Measurements from ENCODE around the gene HRH3. TPM values are rescaled to one million over a fixed set of nuclear protein-coding genes. Genes with fewer than 3 reads are reported as not detected.

Gene HRH3
- polyA plus RNA-seq, 1 donor from 2014 or later: 2.8 TPM

DNA sequence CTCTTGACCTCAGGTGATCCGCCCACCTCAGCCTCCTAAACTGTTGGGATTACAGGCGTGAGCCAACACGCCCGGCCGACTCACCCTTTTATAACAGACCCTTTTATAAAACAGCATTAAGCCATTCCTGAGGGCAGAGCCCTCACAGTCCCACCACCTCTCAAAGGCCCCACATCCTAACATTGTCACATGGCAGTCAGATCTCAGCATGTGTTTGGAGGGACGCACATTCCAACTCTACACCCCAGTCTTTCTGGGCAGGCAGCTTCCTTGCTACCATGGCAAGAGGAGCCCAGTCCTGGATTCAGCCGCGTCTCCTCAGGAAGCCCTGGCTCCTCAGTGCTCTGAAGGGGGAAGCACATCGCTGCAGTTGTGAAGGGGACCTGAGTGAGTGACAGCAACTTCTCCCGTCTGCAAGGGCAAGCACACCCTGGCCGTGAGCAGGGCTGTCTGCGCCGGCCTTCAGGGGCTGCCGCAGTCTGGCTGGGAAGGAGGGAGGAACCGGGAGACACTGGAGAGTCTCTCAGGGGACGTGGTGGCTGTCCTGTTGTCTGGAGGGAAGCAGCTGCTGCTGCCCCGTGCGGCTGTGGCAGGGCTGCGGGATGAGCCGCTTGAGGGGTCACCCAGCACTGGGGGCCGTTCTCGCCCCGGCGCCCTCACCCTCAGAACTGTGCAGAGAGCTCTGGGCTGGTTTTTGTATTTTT, 34.1 kb upstream of the HRH3 start:
- Histone ChIP-seq H3K4me3 (ENCODE audit: low read length) (no peak overlapping the region), H3K36me3 (ENCODE audit: insufficient read depth, low read length) (no peaks in the 10 kb centered on the region), H2AFZ (ENCODE audit: low read depth, low read length) (no peak overlapping the region), H3K9ac (ENCODE audit: low read length) (no peak overlapping the region), H3K4me2 (ENCODE audit: low read length) (no peak overlapping the region), H3K9me2 (ENCODE audit: insufficient read depth, low read length) (no peaks in the 10 kb centered on the region), H4K20me1 (ENCODE audit: insufficient read depth) (no peaks in the 10 kb centered on the region), H3K27me3 (ENCODE audit: insufficient read depth, low read depth, low read length) (no peaks in the 10 kb centered on the region), H3K27ac (ENCODE audit: low read length) (no peak overlapping the region), H3K9me3 (ENCODE audit: low read length) (no peaks in the 10 kb centered on the region), H3F3A (ENCODE audit: insufficient read depth, low read length, poor library complexity, severe bottlenecking) (no peaks in the 10 kb centered on the region), H3K79me2 (replicated peaks; ENCODE audit: insufficient read depth, low read length) (peaks cover 16% of the 10 kb centered on the region)
- TF ChIP-seq TAF1 (IDR thresholded peaks at IDR 0.05; ENCODE audit: low read depth) (no peak), RAD21 (conservative IDR thresholded peaks at IDR 0.05) (no peak), SMC3 (conservative IDR thresholded peaks at IDR 0.05; ENCODE audit: poor library complexity) (no peak), POLR2AphosphoS5 (IDR thresholded peaks at IDR 0.05) (no peak), MXI1 (conservative IDR thresholded peaks at IDR 0.05; ENCODE audit: poor library complexity, severe bottlenecking) (no peak), EZH2 (IDR thresholded peaks at IDR 0.05; ENCODE audit: borderline replicate concordance, insufficient read depth, low read length, poor library complexity, severe bottlenecking) (no peak), EP300 (conservative IDR thresholded peaks at IDR 0.05; ENCODE audit: poor library complexity, severe bottlenecking) (no peak)
- TF ChIP-seq, protein P1, sequence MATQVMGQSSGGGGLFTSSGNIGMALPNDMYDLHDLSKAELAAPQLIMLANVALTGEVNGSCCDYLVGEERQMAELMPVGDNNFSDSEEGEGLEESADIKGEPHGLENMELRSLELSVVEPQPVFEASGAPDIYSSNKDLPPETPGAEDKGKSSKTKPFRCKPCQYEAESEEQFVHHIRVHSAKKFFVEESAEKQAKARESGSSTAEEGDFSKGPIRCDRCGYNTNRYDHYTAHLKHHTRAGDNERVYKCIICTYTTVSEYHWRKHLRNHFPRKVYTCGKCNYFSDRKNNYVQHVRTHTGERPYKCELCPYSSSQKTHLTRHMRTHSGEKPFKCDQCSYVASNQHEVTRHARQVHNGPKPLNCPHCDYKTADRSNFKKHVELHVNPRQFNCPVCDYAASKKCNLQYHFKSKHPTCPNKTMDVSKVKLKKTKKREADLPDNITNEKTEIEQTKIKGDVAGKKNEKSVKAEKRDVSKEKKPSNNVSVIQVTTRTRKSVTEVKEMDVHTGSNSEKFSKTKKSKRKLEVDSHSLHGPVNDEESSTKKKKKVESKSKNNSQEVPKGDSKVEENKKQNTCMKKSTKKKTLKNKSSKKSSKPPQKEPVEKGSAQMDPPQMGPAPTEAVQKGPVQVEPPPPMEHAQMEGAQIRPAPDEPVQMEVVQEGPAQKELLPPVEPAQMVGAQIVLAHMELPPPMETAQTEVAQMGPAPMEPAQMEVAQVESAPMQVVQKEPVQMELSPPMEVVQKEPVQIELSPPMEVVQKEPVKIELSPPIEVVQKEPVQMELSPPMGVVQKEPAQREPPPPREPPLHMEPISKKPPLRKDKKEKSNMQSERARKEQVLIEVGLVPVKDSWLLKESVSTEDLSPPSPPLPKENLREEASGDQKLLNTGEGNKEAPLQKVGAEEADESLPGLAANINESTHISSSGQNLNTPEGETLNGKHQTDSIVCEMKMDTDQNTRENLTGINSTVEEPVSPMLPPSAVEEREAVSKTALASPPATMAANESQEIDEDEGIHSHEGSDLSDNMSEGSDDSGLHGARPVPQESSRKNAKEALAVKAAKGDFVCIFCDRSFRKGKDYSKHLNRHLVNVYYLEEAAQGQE (IDR thresholded peaks at IDR 0.05; ENCODE audit: borderline replicate concordance): no peak
- TF ChIP-seq, protein P2, sequence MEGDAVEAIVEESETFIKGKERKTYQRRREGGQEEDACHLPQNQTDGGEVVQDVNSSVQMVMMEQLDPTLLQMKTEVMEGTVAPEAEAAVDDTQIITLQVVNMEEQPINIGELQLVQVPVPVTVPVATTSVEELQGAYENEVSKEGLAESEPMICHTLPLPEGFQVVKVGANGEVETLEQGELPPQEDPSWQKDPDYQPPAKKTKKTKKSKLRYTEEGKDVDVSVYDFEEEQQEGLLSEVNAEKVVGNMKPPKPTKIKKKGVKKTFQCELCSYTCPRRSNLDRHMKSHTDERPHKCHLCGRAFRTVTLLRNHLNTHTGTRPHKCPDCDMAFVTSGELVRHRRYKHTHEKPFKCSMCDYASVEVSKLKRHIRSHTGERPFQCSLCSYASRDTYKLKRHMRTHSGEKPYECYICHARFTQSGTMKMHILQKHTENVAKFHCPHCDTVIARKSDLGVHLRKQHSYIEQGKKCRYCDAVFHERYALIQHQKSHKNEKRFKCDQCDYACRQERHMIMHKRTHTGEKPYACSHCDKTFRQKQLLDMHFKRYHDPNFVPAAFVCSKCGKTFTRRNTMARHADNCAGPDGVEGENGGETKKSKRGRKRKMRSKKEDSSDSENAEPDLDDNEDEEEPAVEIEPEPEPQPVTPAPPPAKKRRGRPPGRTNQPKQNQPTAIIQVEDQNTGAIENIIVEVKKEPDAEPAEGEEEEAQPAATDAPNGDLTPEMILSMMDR (IDR thresholded peaks at IDR 0.05; ENCODE audit: poor library complexity, severe bottlenecking): no peak

DNA sequence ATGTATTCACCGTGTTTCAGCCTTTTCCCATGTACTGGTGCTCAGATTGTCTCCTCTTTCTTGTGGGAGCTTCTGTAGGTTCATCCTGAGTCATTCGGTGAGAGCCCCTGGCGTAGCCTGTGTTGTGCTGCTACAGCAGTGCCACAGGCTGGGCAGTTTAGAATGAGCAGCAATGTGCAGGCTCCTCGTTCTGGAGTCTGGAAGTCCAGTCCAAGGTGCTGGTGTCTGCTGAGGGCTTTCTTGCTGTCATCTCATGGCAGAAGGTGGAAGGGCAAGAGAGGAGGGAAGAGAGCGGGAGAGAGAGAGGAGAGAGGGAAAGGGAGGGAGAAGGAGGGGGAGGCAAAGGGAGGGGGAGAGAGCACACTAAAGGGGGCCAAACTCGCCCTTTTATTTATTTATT, 33.3 kb upstream of the HRH3 start:
- Histone ChIP-seq H2AFZ (ENCODE audit: low read depth, low read length) (no peak overlapping the region), H4K20me1 (ENCODE audit: insufficient read depth) (no peaks in the 10 kb centered on the region), H3K27me3 (ENCODE audit: insufficient read depth, low read depth, low read length) (no peaks in the 10 kb centered on the region), H3K27ac (ENCODE audit: low read length) (no peak overlapping the region), H3F3A (ENCODE audit: insufficient read depth, low read length, poor library complexity, severe bottlenecking) (no peaks in the 10 kb centered on the region), H3K79me2 (replicated peaks; ENCODE audit: insufficient read depth, low read length) (peaks cover 22% of the 10 kb centered on the region), H3K9me2 (ENCODE audit: insufficient read depth, low read length) (no peaks in the 10 kb centered on the region), H3K9ac (ENCODE audit: low read length) (no peak overlapping the region), H3K4me2 (ENCODE audit: low read length) (no peak overlapping the region), H3K36me3 (ENCODE audit: insufficient read depth, low read length) (no peaks in the 10 kb centered on the region), H3K4me3 (ENCODE audit: low read length) (no peak overlapping the region), H3K9me3 (ENCODE audit: low read length) (no peaks in the 10 kb centered on the region)
- TF ChIP-seq POLR2AphosphoS5 (IDR thresholded peaks at IDR 0.05) (no peak), RAD21 (conservative IDR thresholded peaks at IDR 0.05) (no peak)
- TF ChIP-seq, protein P1 (IDR thresholded peaks at IDR 0.05; ENCODE audit: borderline replicate concordance): no peak
